OCI-LY1 (cell line): Measurements from ENCODE around the gene BSPRY.

Experiments
- CTCF ChIP-seq: fragments of 200-600 bp; sonication (generic), shearing (Covaris generic); IDR thresholded peaks from 2 replicates; pipeline ENCODE4 v1.5.1; 2017; ENCODE audit warnings: mild to moderate bottlenecking, antibody characterized with exemption, low read length, moderate library complexity, mixed read lengths
- EZH2 ChIP-seq: fragments of 200-600 bp; sonication (generic), shearing (Covaris generic); IDR thresholded peaks from 2 replicates; pipeline ENCODE4 v1.8.0; 2017; ENCODE audit warnings: borderline replicate concordance, mixed run types, mild to moderate bottlenecking, antibody characterized with exemption, low read length, moderate library complexity, mixed read lengths

- TF ChIP-seq CTCF (no peak), EZH2 (no peak)
Measured at GRCh38 chr9:113410207-113410864, 61.0 kb downstream of the BSPRY start, which contains the start of the genes C9orf43 and POLE3.
